HepG2 (cell line): ENCODE results near the gene TACC3. TPM values are rescaled to one million over a fixed set of nuclear protein-coding genes. Genes with fewer than 3 reads are reported as not detected.

Source experiments
- ATAC-seq: fragments of 200-7000 bp; cut with Tn5 transposase; 3 replicates; pipeline ENCODE4 v1.9.1; 2020; ENCODE audit warnings: mild to moderate bottlenecking, moderate library complexity
- BruUV-seq: library from RNA; stranded (reverse); fragments of 400-500 nt; replicated peaks from 2 replicates; lab custom pipeline; 2021; lab: Mats Ljungman, UMichigan
- CTCF ChIA-PET: fragments of 300-600 bp; formaldehyde crosslinking; extraction: SDS; loops from one replicate; lab custom pipeline; 2021; ENCODE audit warnings: low total read pairs, inconsistent platforms, low intra/inter-chr PET ratio; lab: Yijun Ruan, JAX
- POLR2A ChIA-PET: fragments of 350-600 bp; sonication (Branson Sonifier 250); formaldehyde crosslinking; loops from one replicate; lab custom pipeline; 2020; ENCODE audit warnings: antibody characterized with exemption, inconsistent platforms; lab: Yijun Ruan, JAX
- DNase-seq: peaks from one replicate; pipeline ENCODE4 v3.0.0-alpha.2; 2015; ENCODE audit warnings: low spot score
- FAIRE-seq: peaks from 3 replicates; lab custom pipeline; 2011; peaks lifted over from hg19 to GRCh38; lab: Jason Lieb, UNC
- H2AFZ ChIP-seq: one replicate; pipeline ENCODE4 v1.6.1; 2011; ENCODE audit warnings: low read length, inconsistent platforms
- H3K27ac ChIP-seq: fragments of 300-600 bp; 3 replicates; pipeline ENCODE4 v1.8.0; 2011; ENCODE audit warnings: mixed run types, mild to moderate bottlenecking, mixed read lengths, low read length, inconsistent platforms; ENCODE audit not compliant: insufficient read depth; ENCODE audit errors: extremely low read length
- H3K27me3 ChIP-seq, 2 experiments: fragments of 200-600 bp in 1 of 2; 2 replicates in 1 of 2; 3 replicates in 1 of 2; pipeline versions ENCODE4 v1.6.0 to v1.8.0; 2011; ENCODE audit warnings: low read length in 2 of 2, mild to moderate bottlenecking in 2 of 2, moderate library complexity in 2 of 2, inconsistent platforms in 1 of 2; ENCODE audit not compliant: insufficient read depth in 2 of 2, control insufficient read depth in 1 of 2
- H3K36me3 ChIP-seq, 2 experiments: fragments of 200-600 bp in 1 of 2; replicated peaks in 1 of 2; 2 replicates in 1 of 2; 3 replicates in 1 of 2; pipeline versions ENCODE4 v1.5.1 to v1.8.0; 2011; ENCODE audit warnings: low read length in 2 of 2, inconsistent platforms in 1 of 2; ENCODE audit not compliant: insufficient read depth in 2 of 2, control insufficient read depth in 1 of 2
- H3K4me1 ChIP-seq: 2 replicates; pipeline ENCODE4 v1.5.1; 2012; ENCODE audit warnings: low read length, inconsistent platforms; ENCODE audit not compliant: insufficient read depth
- H3K4me2 ChIP-seq: 2 replicates; pipeline ENCODE4 v1.6.0; 2011; ENCODE audit warnings: low read depth, low read length, inconsistent platforms
- H3K4me3 ChIP-seq, 3 experiments: fragments of 200-600 bp in 1 of 3; sonication (generic), shearing (Covaris generic) in 1 of 3; replicated peaks in 1 of 3; 2 replicates each; pipeline ENCODE4 v1.5.1; 2011 to 2016; ENCODE audit warnings: low read length in 3 of 3, inconsistent platforms in 2 of 3, low read depth in 2 of 3, mild to moderate bottlenecking in 2 of 3, control low read depth in 1 of 3, mixed read lengths in 1 of 3; ENCODE audit not compliant: insufficient read depth in 1 of 3
- H3K79me2 ChIP-seq: one replicate; pipeline ENCODE4 v1.6.1; 2011; ENCODE audit warnings: low read length, inconsistent platforms; ENCODE audit not compliant: insufficient read depth
- H3K9ac ChIP-seq: 2 replicates; pipeline ENCODE4 v1.6.0; 2011; ENCODE audit warnings: mild to moderate bottlenecking, low read depth, low read length, inconsistent platforms; ENCODE audit not compliant: insufficient read depth
- H3K9me3 ChIP-seq: 2 replicates; pipeline ENCODE4 v1.5.1; 2012; ENCODE audit warnings: mild to moderate bottlenecking, low read length
- H4K20me1 ChIP-seq: 2 replicates; pipeline ENCODE4 v1.6.0; 2011; ENCODE audit warnings: inconsistent platforms, mild to moderate bottlenecking, low read length, moderate library complexity; ENCODE audit not compliant: insufficient read depth
- AGO1 ChIP-seq: fragments of 200-400 bp; formaldehyde crosslinking; IDR thresholded peaks from 2 replicates; pipeline ENCODE4 v1.6.1; 2017; ENCODE audit warnings: mild to moderate bottlenecking, low read depth, low read length, moderate library complexity; ENCODE audit not compliant: poor library complexity, severe bottlenecking
- ATF7-NPFF ChIP-seq: sonication (generic); formaldehyde crosslinking; IDR thresholded peaks from 2 replicates; pipeline ENCODE4 v1.8.1; 2023; ENCODE audit warnings: mild to moderate bottlenecking, low read depth, missing genetic modification reagents, moderate library complexity
- CENPT ChIP-seq: sonication (generic); formaldehyde crosslinking; IDR thresholded peaks from 2 replicates; pipeline ENCODE4 v1.8.0; 2022; ENCODE audit warnings: low read depth, mild to moderate bottlenecking, moderate library complexity, missing genetic modification reagents
- DBP ChIP-seq: sonication (generic); formaldehyde crosslinking; IDR thresholded peaks from 2 replicates; pipeline ENCODE4 v1.4.0; 2020; ENCODE audit warnings: missing genetic modification reagents; ENCODE audit errors: not compliant biosample characterization
- PAX8 ChIP-seq: sonication (generic); formaldehyde crosslinking; IDR thresholded peaks from 2 replicates; pipeline ENCODE4 v1.8.0; 2022; ENCODE audit warnings: mild to moderate bottlenecking, missing genetic modification reagents, borderline replicate concordance
- POLR2A ChIP-seq, 2 experiments: IDR thresholded peaks; 2 replicates each; pipeline ENCODE4 v1.6.1; 2011; ENCODE audit warnings: low read depth in 2 of 2, low read length in 2 of 2, mild to moderate bottlenecking in 1 of 2, moderate library complexity in 1 of 2; ENCODE audit not compliant: insufficient read depth in 1 of 2
- PRPF4 ChIP-seq: fragments of 200-400 bp; formaldehyde crosslinking; IDR thresholded peaks from 2 replicates; pipeline ENCODE4 v1.6.1; 2016; ENCODE audit warnings: low read length, low read depth; ENCODE audit not compliant: poor library complexity, severe bottlenecking
- RBFOX2 ChIP-seq: fragments of 200-400 bp; formaldehyde crosslinking; IDR thresholded peaks from 2 replicates; pipeline ENCODE4 v1.6.1; 2017; ENCODE audit warnings: low read depth, mild to moderate bottlenecking, low read length
- SETDB1 ChIP-seq: sonication (generic); formaldehyde crosslinking; IDR thresholded peaks from 2 replicates; pipeline ENCODE4 v1.5.1; 2020; ENCODE audit warnings: missing genetic modification reagents, mild to moderate bottlenecking, borderline replicate concordance
- SP1 ChIP-seq, 2 experiments: fragments of 450-650 bp in 1 of 2; sonication (generic) in 1 of 2; formaldehyde crosslinking in 1 of 2; IDR thresholded peaks; 2 replicates each; pipeline versions ENCODE4 v1.4.0 to v1.6.1; 2016 to 2020; ENCODE audit warnings: missing genetic modification reagents in 1 of 2
- ZBTB38 ChIP-seq: sonication (generic); formaldehyde crosslinking; IDR thresholded peaks from 2 replicates; pipeline ENCODE4 v1.5.1; 2020; ENCODE audit warnings: mild to moderate bottlenecking, missing genetic modification reagents
- ZBTB4 ChIP-seq: sonication (generic); formaldehyde crosslinking; IDR thresholded peaks from 2 replicates; pipeline ENCODE4 v1.4.0; 2020; ENCODE audit warnings: missing genetic modification reagents, mild to moderate bottlenecking, borderline replicate concordance
- ZNF180 ChIP-seq: sonication (generic); formaldehyde crosslinking; IDR thresholded peaks from 2 replicates; pipeline ENCODE4 v1.4.0; 2020; ENCODE audit warnings: low read depth, missing genetic modification reagents, borderline replicate concordance
- ZNF768 ChIP-seq: sonication (generic); formaldehyde crosslinking; IDR thresholded peaks from 2 replicates; pipeline ENCODE4 v1.4.0; 2020; ENCODE audit warnings: missing genetic modification reagents
- ZSCAN25 ChIP-seq: sonication (generic); formaldehyde crosslinking; IDR thresholded peaks from 2 replicates; pipeline ENCODE4 v1.8.0; 2022; ENCODE audit warnings: mild to moderate bottlenecking, missing genetic modification reagents
- WGBS: methylation state at CpG from one replicate; pipeline ENCODE4 v1.1.6; 2017; ENCODE audit warnings: low lambda C conversion rate; 5-methylcytosine and 5-hydroxymethylcytosine counted together
- in situ Hi-C: cut with HindIII; loops from 2 replicates; pipeline ENCODE4 v1.10.0; 2017; ENCODE audit warnings: low pct_unique_long_range_greater_than_20kb; ENCODE audit not compliant: extremely low pct_ligation_motif_present
- intact Hi-C: fragments of 100-400 bp; cut with micrococcal nuclease; formaldehyde crosslinking; loops from one replicate; pipeline ENCODE4 v1.10.0; 2022; ENCODE audit not compliant: unreplicated experiment
- polyA plus RNA-seq, 8 experiments: library from polyadenylated mRNA; depleted of rRNA in 3 of 8; stranded (reverse) in 7 of 8; unstranded in 1 of 8; fragments of >200 nt; fragmentation: Illumina TruSeq in 4 of 8; extraction: Trizol in 4 of 8; gene quantifications; 2 replicates each; pipeline versions ENCODE4 v1.2.1 to v1.2.3, GENCODE V29; 2011 to 2016; ENCODE audit warnings: low read depth in 4 of 8, missing spikeins in 1 of 8, mixed read lengths in 1 of 8; ENCODE audit not compliant: insufficient read depth in 1 of 8
- total RNA-seq, 5 experiments: library from RNA; depleted of rRNA; stranded (reverse); fragments of >200 nt; fragmentation: Illumina TruSeq; extraction: Trizol; gene quantifications; 2 replicates each; pipeline ENCODE4 v1.2.3, GENCODE V29; 2016; ENCODE audit warnings: low read depth in 1 of 5

TACC3 gene
- total and polyA plus RNA-seq, 2 of the 13 experiments (the other 11 are each of a cell fraction or from before 2014, with no cell fraction given) = 20.3 to 21.2 TPM

GRCh38 chr4:1684506-1685234 is 36.7 kb upstream of the TACC3 start:
- in situ Hi-C loops = no loop called here
- Histone ChIP-seq H4K20me1 (no peaks in the 10 kb centered on the region), H2AFZ (no peak overlapping the region), H3K4me1 (peaks cover 39% of the 10 kb centered on the region), H3K9me3 (no peaks in the 10 kb centered on the region), H3K4me2 (peak overlapping the region; percentile 20; the same call in 1 of the 2 replicates), H3K9ac (no peak overlapping the region), H3K36me3 (no peaks in the 10 kb centered on the region), H3K79me2 (no peaks in the 10 kb centered on the region), H3K4me3 (no peak overlapping the region; a peak in 1 of 6 replicates), H3K27ac (no peak overlapping the region), H3K27me3 (no peaks in the 10 kb centered on the region)
- BruUV-seq = no TSS peak
- DNase-seq = no peak
- TF ChIP-seq RBFOX2 (0 out of 2 replicates have a peak, but pooled peaks have one; percentile 47), ZNF768 (CRISPR knock-in tag) (peak; percentile 79), ZBTB38 (CRISPR knock-in tag) (peak; percentile 89), SP1 (IDR thresholded peaks at IDR 0.05) (no peak), SP1 (CRISPR knock-in tag; IDR thresholded peaks at IDR 0.05) (peak; percentile 50), AGO1 (peak; percentile 14), ZSCAN25 (CRISPR knock-in tag) (no peak), ZNF180 (CRISPR knock-in tag) (no peak), PAX8 (CRISPR knock-in tag) (0 out of 2 replicates have a peak, but pooled peaks have one; percentile 31), ZBTB4 (CRISPR knock-in tag) (peak; percentile 49; the same call in 1 of the 2 replicates), POLR2A (IDR thresholded peaks at IDR 0.05; ENCODE audit: insufficient read depth in 1 of 2, low read depth in 2 of 2, low read length in 2 of 2) (peak in 1 of 2 experiments; percentile 34; a peak in 1 of 4 replicates), PRPF4 (peak; percentile 17), SETDB1 (CRISPR knock-in tag) (no peak), DBP (CRISPR knock-in tag) (no peak), ATF7-NPFF (0 out of 2 replicates have a peak, but pooled peaks have one; percentile 36), CENPT (CRISPR knock-in tag) (0 out of 2 replicates have a peak, but pooled peaks have one; percentile 3)
- peak; percentile 36 for ATAC-seq
- no peak for FAIRE-seq
- CTCF ChIA-PET = no interaction called here
- WGBS = 89% methylated on average over 7 of the region's 66 CpGs
- intact Hi-C loops = no loop called here
- POLR2A ChIA-PET = no interaction called here
